ENCODE measurements around the gene HID1.
"Not testable (repeated sequence)": the region's sequence is repeated elsewhere in the genome, so short reads cannot be mapped to it uniquely, and the experiment has no call there.

The HID1 gene

GRCh38 chr17:74972107-74972972 lies at the start of gene HID1:
HID1 (minus strand) TSS chr17:74972759; CDS start chr17:74972656, 103 bp downstream.
- DNase-seq (ENCODE audit: low read depth in 2 of 2): peak; percentile 59 to 65

DNA sequence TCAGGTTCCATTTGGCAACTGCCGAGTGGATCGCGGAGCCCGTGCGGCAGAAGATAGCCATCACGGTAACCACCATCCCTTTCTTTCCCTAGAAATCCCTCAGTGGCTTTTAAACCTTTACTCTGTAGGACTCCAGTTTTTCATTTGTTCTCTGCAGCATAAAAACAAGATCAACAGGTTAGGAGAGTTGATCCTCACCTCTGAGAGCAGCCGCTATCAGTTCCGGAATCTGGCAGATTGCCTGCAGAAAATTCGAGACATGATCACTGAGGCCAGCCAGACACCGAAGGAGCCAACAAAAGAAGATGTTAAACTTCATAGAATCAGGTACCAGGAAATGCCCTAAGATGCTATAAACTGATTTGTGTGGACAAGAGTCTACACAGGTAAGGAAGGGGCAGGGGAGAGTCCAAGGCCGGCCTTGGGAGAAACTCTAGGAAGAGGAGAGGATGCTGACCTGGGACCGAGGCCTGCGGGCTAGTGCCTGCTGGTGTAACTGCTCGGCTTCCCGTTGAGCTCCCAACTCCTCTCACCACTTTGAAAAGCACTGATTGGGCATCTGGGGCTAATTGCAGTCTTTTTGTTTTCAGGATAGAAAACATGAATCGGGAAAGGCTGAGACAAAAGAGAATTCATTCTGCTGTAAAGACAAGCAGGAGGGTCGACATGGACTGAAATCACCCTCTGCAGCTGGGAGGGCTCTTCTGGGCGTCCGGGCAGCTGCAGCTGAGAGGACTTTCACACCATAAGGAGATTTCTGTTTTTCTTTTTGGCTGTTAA lies 48.0 kb upstream of the HID1 start:
- no peak for DNase-seq (ENCODE audit: low read depth in 2 of 2)

DNA sequence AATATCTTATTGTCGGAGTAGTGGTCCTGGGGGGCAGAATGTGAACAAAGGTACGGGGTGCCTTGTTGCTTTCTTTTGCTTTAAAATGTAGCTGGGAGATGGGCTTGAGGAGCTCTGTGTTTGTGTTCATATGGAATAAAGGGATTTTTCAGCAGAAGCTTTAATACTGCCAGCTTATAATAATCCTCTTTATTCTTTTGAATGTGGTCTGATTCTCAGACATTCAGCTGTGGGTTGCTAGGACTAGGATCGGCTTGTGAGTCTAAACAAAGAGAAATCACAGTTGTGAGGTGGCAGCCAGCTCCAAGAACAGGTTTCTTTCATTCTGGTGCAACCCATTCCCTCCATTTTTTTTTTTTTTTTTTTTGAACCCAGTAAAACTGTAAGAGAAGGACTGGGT lies 47.2 kb upstream of the HID1 start:
- DNase-seq (ENCODE audit: low read depth in 2 of 2): no peak

DNA sequence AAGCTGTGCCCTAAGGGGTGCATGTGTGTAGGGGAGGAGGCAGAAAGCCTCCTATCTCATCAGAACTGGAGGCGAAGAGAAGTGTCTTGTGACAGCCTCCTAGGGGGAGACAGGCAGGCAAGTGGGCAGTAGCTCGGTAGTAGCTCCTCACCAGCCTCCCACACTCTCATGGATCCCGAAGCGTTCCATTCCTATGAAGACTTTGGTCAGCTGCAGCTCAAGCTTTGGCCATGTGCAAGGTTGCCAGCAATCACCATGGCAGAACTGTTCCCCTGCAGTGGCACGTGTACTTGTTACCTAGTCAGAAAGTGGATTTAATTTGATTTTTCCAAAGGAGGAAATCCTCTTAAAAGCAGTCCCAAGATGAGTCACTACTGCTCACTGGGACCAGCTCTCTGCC lies 46.6 kb upstream of the HID1 start:
- no peak for DNase-seq (ENCODE audit: low read depth in 2 of 2)

- DNase-seq (ENCODE audit: low read depth in 2 of 2): no peak
These were observed 40.6 kb upstream of the HID1 start for GRCh38 chr17:75013092-75013559.

- peak; percentile 60 to 63 for DNase-seq (ENCODE audit: low read depth in 2 of 2)
These were observed 40.0 kb upstream of the HID1 start, which contains the start of gene MRPL58 for GRCh38 chr17:75012346-75013091. MRPL58 (plus strand) TSS chr17:75012670; CDS start chr17:75012687, 17 bp downstream.

DNA sequence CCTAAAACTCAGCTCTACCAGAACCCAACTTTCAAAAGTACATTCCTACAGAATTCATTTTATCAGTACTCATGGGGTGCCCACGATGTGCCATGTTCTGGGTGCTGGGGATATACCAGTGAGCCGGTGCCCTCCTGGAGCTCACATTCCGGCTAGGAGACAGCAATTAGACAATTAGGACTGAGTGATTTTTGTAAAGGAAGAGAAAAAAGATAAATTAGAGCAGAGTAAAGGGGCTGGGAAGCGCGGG lies 39.5 kb upstream of the HID1 start:
- no peak for DNase-seq (ENCODE audit: low read depth in 2 of 2)

- DNase-seq (ENCODE audit: low read depth in 2 of 2): no peak
These were observed 39.0 kb upstream of the HID1 start for GRCh38 chr17:75011401-75012095.

DNA sequence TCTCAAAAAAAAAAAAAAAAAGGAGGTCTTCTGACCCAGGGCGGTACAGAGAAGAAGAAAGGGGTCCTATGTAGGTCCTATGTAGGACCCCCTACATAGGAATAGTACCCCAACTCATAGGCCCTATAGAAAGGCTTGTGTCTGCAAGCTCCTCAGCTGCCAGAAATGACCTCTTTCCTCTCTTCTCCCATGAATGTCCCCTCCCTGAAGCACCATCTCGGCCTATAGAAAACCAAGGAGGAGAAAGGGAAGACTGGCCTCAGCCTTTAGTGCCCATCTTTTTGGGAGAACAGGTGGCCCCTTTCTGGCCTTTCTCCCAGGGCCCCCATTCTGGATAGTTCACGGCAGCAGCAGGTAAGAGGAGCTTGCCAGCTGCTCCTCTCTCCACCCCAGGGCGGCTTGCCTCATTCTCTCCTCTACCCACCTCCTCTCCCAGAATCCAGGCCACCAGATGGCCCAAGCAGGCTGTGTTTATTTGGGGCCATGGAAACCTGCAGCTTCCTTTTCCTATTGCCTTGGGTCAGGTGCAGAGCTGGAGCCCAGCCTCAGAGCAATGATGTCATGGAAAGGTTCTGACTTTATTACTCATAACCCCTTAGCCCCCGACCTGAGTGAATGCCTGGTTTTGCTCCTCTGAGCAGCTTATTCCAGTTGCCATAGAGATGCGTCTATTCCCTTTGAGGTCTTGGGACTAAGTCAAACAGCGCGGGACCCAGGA lies 38.3 kb upstream of the HID1 start:
- no peak for DNase-seq (ENCODE audit: low read depth in 2 of 2)

GRCh38 chr17:75009139-75009724 lies 36.7 kb upstream of the HID1 start:
- no peak for DNase-seq (ENCODE audit: low read depth in 2 of 2)

DNA sequence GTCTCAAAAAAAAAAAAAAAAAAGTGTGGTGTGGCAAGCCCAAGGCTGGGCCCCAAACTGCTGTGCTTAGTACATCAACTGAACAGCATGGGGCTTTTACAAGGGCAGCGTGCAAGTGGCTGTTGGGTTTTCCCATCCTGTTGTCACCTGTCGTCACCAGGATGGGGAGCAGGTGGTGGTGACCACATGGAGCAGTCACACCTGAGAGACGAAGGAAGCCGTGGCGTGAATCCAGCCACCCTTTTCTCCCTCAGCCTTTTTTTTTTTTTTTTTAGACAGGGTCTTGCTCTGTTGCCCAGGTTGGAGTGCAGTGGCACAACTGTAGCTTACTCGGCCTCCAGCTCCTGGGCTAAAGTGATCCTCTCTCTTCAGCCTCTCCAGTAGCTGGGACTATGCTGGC lies 35.8 kb upstream of the HID1 start:
- no peak for DNase-seq (ENCODE audit: low read depth in 2 of 2)

DNA sequence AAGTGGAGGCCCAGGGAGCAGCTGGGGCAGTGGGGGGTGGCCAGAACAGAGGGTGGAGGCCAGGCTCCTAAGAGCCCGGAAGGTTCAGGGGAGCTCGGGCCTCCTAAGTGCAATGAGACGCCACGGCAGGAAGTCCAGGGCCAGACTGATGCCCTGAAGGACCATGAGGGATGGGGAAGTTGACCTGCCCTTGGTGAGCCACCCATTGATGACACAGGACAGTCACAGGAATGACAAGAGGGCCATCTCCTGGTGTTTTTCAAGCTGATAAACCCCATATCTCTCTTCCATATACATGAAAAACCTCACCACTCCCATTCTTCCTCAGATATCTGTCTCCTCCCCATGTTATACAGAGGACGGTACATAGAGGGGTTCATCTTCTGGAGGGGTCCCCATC lies 34.1 kb upstream of the HID1 start:
- no peak for DNase-seq (ENCODE audit: low read depth in 2 of 2)

DNA sequence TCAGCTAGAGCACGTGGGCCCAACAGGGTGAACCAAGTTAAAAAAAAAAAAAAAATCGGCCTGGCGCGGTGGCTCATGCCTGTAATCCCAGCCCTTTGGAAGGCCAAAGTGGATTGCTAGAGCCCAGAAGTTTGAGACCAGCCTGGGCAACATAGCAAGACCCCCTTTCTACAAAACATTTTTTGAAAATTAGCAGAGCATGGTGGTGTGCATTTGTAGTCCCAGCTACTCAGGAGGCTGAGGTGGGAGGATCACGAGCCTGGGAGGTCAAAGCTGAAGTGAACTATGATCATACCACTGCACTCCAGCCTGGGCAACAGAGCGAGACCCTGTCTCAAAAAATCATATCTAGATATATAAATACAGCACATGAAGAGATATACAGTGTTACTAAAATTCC lies 33.5 kb upstream of the HID1 start:
- not testable (repeated sequence) for DNase-seq (ENCODE audit: low read depth in 2 of 2)

GRCh38 chr17:75005291-75005690 lies 32.7 kb upstream of the HID1 start:
- no peak for DNase-seq (ENCODE audit: low read depth in 2 of 2)

- no peak for DNase-seq (ENCODE audit: low read depth in 2 of 2)
These were observed 31.8 kb upstream of the HID1 start for GRCh38 chr17:75004371-75004770.

GRCh38 chr17:75003957-75004355 lies 31.4 kb upstream of the HID1 start:
- no peak for DNase-seq (ENCODE audit: low read depth in 2 of 2)

GRCh38 chr17:75003070-75003956 lies 30.8 kb upstream of the HID1 start:
- no peak for DNase-seq (ENCODE audit: low read depth in 2 of 2)

DNA sequence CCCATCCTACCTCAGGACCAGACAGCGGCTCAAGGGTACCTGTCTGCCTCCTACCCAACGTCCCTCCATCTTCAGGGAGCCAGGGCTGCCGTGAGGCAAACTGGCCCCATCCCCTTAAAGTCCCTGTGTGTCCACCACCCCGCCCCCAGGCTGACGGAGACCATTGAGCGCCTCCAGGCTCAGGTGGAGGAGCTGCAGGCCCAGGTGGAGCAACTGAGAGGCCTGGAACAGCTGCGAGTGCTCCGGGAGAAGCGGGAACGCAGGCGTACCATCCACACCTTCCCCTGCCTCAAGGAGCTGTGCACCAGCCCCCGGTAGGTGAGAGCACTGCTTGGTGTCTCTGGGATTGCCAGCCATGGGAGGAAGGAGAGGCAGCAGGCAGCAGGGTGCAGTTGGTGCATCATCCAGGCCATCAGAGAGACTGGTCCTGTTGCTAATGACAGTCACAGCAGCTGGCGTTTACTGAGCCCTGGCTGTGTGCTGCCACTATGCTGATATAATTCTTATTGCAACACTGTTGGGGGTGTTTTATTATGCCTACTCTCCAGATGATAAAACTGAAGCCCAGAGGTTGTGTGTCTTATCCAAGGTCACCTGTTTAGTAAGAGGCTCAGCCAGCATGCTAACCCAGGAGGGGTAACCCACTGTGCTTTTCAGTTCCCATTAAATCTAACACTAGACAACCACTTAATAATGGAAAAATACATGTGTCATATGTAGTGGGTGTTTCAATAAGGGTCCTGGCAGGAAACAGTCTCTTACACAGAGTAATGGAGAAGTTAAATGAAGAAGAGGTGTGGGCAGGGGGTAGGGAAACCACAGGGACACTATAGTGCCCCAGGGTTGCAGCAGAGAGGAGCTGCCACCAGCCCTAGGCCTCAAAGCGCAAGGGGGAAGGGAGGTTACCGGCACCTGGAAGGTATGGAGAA lies 29.6 kb upstream of the HID1 start:
- no peak for DNase-seq (ENCODE audit: low read depth in 2 of 2)

- DNase-seq (ENCODE audit: low read depth in 2 of 2): no peak
These were observed 27.0 kb upstream of the HID1 start for GRCh38 chr17:74999523-74999922.
